IPS-11a (cell line): ENCODE measurements around the gene TTYH2.

Experiments
- H3K4me3 ChIP-seq: one replicate; pipeline ENCODE4 v1.5.1; 2013; ENCODE audit warnings: low read depth, low read length, control low read depth

Gene TTYH2

GRCh38 chr17:74213861-74214391, 555 bp downstream of the TTYH2 start:
- peak overlapping the region; percentile 58 for H3K4me3 ChIP-seq

GRCh38 chr17:74214484-74215341, 1.3 kb downstream of the TTYH2 start:
- H3K4me3 ChIP-seq: no peak overlapping the region

- no peak overlapping the region for H3K4me3 ChIP-seq
Observed at GRCh38 chr17:74215342-74215727, 2.0 kb downstream of the TTYH2 start.

GRCh38 chr17:74216505-74216904, 3.1 kb downstream of the TTYH2 start:
- no peak overlapping the region for H3K4me3 ChIP-seq

GRCh38 chr17:74217037-74217730, 3.8 kb downstream of the TTYH2 start:
- no peak overlapping the region for H3K4me3 ChIP-seq

GRCh38 chr17:74217888-74218287, 4.5 kb downstream of the TTYH2 start:
- no peak overlapping the region for H3K4me3 ChIP-seq

- no peak overlapping the region for H3K4me3 ChIP-seq
Observed at GRCh38 chr17:74218436-74218835, 5.1 kb downstream of the TTYH2 start.

- no peak overlapping the region for H3K4me3 ChIP-seq
Observed at GRCh38 chr17:74219576-74220133, 6.3 kb downstream of the TTYH2 start.

GRCh38 chr17:74220219-74220618, 6.8 kb downstream of the TTYH2 start:
- no peak overlapping the region for H3K4me3 ChIP-seq

- H3K4me3 ChIP-seq: no peak overlapping the region
Observed at GRCh38 chr17:74220946-74221818, 7.8 kb downstream of the TTYH2 start.

GRCh38 chr17:74222399-74222798, 9.0 kb downstream of the TTYH2 start:
- H3K4me3 ChIP-seq: no peak overlapping the region

- H3K4me3 ChIP-seq: no peak overlapping the region
Observed at GRCh38 chr17:74223901-74224300, 10.5 kb downstream of the TTYH2 start.

GRCh38 chr17:74224959-74225725, 11.8 kb downstream of the TTYH2 start:
- no peak overlapping the region for H3K4me3 ChIP-seq

- no peak overlapping the region for H3K4me3 ChIP-seq
Observed at GRCh38 chr17:74226252-74226651, 12.9 kb downstream of the TTYH2 start.

- no peak overlapping the region for H3K4me3 ChIP-seq
Observed at GRCh38 chr17:74227271-74228080, 14.1 kb downstream of the TTYH2 start.

GRCh38 chr17:74228306-74228978, 15.1 kb downstream of the TTYH2 start:
- no peak overlapping the region for H3K4me3 ChIP-seq

- H3K4me3 ChIP-seq: no peak overlapping the region
Observed at GRCh38 chr17:74230896-74231295, 17.5 kb downstream of the TTYH2 start.
